SK-N-SH treated with all-trans-retinoic acid at 6 μM for 48 hours (cell line): ENCODE results near the gene MRPL52.

Experiments used
- SNAI2 ChIP-seq: fragments of 250-450 bp; sonication (Bioruptor Pico); IDR thresholded peaks from 2 replicates; pipeline ENCODE4 v1.5.0; 2020; ENCODE audit warnings: mild to moderate bottlenecking, moderate library complexity
- ZFP3 ChIP-seq: fragments of 250-450 bp; sonication (Bioruptor Pico); IDR thresholded peaks from 2 replicates; pipeline ENCODE4 v1.5.0; 2020; ENCODE audit warnings: mild to moderate bottlenecking, moderate library complexity
- TF ChIP-seq, protein P1 (sequence below): fragments of 250-450 bp; sonication (Bioruptor Pico); IDR thresholded peaks from 2 replicates; pipeline ENCODE4 v1.8.0; 2020; ENCODE audit warnings: mild to moderate bottlenecking, moderate library complexity, borderline replicate concordance

- TF ChIP-seq ZFP3 (CRISPR knock-in tag) (no peak), SNAI2 (no peak)
- TF ChIP-seq, protein P1, sequence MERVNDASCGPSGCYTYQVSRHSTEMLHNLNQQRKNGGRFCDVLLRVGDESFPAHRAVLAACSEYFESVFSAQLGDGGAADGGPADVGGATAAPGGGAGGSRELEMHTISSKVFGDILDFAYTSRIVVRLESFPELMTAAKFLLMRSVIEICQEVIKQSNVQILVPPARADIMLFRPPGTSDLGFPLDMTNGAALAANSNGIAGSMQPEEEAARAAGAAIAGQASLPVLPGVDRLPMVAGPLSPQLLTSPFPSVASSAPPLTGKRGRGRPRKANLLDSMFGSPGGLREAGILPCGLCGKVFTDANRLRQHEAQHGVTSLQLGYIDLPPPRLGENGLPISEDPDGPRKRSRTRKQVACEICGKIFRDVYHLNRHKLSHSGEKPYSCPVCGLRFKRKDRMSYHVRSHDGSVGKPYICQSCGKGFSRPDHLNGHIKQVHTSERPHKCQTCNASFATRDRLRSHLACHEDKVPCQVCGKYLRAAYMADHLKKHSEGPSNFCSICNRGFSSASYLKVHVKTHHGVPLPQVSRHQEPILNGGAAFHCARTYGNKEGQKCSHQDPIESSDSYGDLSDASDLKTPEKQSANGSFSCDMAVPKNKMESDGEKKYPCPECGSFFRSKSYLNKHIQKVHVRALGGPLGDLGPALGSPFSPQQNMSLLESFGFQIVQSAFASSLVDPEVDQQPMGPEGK (CRISPR knock-in tag), result no peak
These were observed 12.1 kb downstream of the MRPL52 start for GRCh38 chr14:22841769-22842168.
